SW480 (cell line): ENCODE results near the gene CTDSP2.
"Not testable (repeated sequence)": the region's sequence is repeated elsewhere in the genome, so short reads cannot be mapped to it uniquely, and the experiment has no call there.

ENCODE experiments used
- DNase-seq: peaks from one replicate; pipeline ENCODE4 v3.0.0-alpha.2; 2016; ENCODE audit warnings: low spot score

CTDSP2 gene

GRCh38 chr12:57852620-57853500, 6.3 kb upstream of the CTDSP2 start:
- no peak for DNase-seq

- no peak for DNase-seq
Measured at GRCh38 chr12:57852200-57852599, 5.7 kb upstream of the CTDSP2 start.

GRCh38 chr12:57851552-57851951, 5.0 kb upstream of the CTDSP2 start:
- DNase-seq = no peak

- no peak for DNase-seq
Measured at GRCh38 chr12:57850854-57851430, 4.4 kb upstream of the CTDSP2 start.

GRCh38 chr12:57849447-57849846, 2.9 kb upstream of the CTDSP2 start:
- not testable (repeated sequence) for DNase-seq

- DNase-seq = no peak
Measured at GRCh38 chr12:57849035-57849434, 2.5 kb upstream of the CTDSP2 start.

GRCh38 chr12:57848208-57848607, 1.7 kb upstream of the CTDSP2 start:
- no peak for DNase-seq

- peak; percentile 20 for DNase-seq
Measured at GRCh38 chr12:57846285-57846576, 298 bp downstream of the CTDSP2 start.

- peak; percentile 56 for DNase-seq
Measured at GRCh38 chr12:57845478-57846284, 848 bp downstream of the CTDSP2 start.

GRCh38 chr12:57844709-57845477, 1.6 kb downstream of the CTDSP2 start:
- peak; percentile 46 for DNase-seq

GRCh38 chr12:57842342-57843294, 3.9 kb downstream of the CTDSP2 start:
- no peak for DNase-seq

- no peak for DNase-seq
Measured at GRCh38 chr12:57841445-57841844, 5.1 kb downstream of the CTDSP2 start.

- DNase-seq = no peak
Measured at GRCh38 chr12:57840726-57841125, 5.8 kb downstream of the CTDSP2 start.

- no peak for DNase-seq
Measured at GRCh38 chr12:57839996-57840395, 6.5 kb downstream of the CTDSP2 start.

- no peak for DNase-seq
Measured at GRCh38 chr12:57838594-57839302, 7.8 kb downstream of the CTDSP2 start.

GRCh38 chr12:57837864-57838562, 8.5 kb downstream of the CTDSP2 start:
- DNase-seq = no peak

GRCh38 chr12:57836442-57837375, 9.8 kb downstream of the CTDSP2 start:
- no peak for DNase-seq
